ENCODE data around the gene NRXN3.
A peak's percentile ranks its signal among the peaks of the same experiment; 100 is the strongest.

Gene NRXN3

DNA sequence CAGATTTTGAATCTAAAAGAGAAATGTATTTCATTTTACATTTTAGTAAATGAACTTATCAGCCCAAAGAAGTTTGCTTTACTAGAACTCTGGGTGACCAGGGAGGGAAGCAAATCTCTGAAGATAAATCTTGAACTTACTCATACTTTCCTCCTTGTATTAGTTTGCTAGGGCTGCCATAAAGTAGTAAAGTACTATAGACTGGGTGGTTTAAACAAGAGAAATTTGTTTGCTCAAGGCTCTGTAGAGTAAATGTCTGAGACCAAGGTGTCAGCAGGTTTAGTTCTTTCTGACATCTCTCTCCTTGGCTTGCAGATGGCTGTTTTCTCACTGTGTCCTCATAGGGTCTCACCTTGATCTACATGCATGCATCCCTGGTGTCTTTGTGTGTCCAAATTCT is 1115.1 kb downstream of the NRXN3 start:
- no peak for DNase-seq (ENCODE audit: low read depth, low spot score)

GRCh38 chr14:79287976-79288375 is 1117.8 kb downstream of the NRXN3 start:
- H3K4me3 ChIP-seq (ENCODE audit: low read length): no peak overlapping the region
- DNase-seq (ENCODE audit: low read depth, low spot score): no peak

More for the DNA sequence above, 1115.1 kb downstream of the NRXN3 start:
- no peak overlapping the region for H3K4me3 ChIP-seq (ENCODE audit: low read length)

GRCh38 chr14:79293482-79294177 is 1123.5 kb downstream of the NRXN3 start:
- no peak for DNase-seq (ENCODE audit: low read depth, low spot score)
- no peak overlapping the region for H3K4me3 ChIP-seq (ENCODE audit: low read length)

- DNase-seq (ENCODE audit: low read depth, low spot score): no peak
- H3K4me3 ChIP-seq (ENCODE audit: low read length): no peak overlapping the region
Observed at GRCh38 chr14:79294499-79294898, 1124.3 kb downstream of the NRXN3 start.

DNA sequence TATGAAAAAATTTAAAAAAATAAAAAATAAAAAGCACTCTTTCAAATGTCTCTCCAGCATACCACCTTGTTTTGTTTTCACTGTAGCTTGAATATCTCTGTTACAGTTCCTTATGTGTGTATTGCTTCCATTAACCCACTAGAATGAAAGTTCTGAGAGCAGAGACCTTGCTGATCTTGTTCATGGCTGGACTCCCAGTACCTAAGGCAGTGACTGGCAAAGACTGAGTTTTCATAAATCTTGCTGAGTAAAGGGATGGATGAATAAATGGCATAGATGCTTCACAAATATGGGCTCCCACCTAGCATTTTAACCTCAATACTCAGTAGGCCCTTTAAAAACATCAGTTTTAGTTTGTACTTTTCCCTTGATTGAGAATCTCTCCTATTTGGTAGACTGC is 1125.2 kb downstream of the NRXN3 start:
- no peak for DNase-seq (ENCODE audit: low read depth, low spot score)
- no peak overlapping the region for H3K4me3 ChIP-seq (ENCODE audit: low read length)

DNA sequence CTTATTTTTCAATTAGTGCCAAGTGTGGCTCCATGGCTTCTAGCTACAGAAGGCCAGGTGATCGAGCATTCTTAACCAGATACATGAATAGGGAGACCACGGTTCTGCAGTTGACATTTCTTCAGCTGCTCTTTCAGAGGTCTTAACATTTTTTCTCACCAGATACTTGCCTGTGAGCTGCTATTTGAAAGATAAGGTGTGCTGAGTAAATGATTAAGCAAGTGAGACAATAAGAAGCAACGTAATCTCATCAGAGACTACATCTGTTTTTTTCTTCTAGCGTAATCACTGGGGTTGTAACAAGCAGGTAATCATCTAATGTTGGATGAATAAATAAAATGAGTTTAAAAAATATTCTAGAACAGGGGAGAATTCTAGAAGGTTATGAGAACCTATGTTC is 1128.2 kb downstream of the NRXN3 start:
- no peak for DNase-seq (ENCODE audit: low read depth, low spot score)
- H3K4me3 ChIP-seq (ENCODE audit: low read length): no peak overlapping the region

DNA sequence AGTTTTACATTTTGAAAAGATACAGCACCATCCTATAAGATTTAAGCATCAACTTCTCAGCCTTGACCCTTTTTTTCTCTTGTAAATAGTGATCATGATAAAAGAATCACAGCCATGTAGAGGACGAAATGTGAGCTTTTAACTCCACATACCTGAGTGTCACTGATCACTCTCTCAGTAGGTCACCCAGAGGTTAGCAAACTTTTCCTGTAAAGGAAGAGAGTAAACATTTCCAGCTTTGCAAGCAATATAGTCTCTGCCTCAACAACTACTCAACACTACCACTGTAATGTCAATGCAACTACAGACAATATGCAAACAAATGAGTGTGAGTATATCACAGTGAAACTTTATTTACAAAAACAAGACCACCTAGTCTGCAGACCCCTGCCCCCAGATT is 1129.0 kb downstream of the NRXN3 start:
- no peak for DNase-seq (ENCODE audit: low read depth, low spot score)
- H3K4me3 ChIP-seq (ENCODE audit: low read length): no peak overlapping the region

GRCh38 chr14:79304279-79304678 is 1134.1 kb downstream of the NRXN3 start:
- DNase-seq (ENCODE audit: low read depth, low spot score): no peak
- no peak overlapping the region for H3K4me3 ChIP-seq (ENCODE audit: low read length)

GRCh38 chr14:79306546-79306945 is 1136.4 kb downstream of the NRXN3 start:
- H3K4me3 ChIP-seq (ENCODE audit: low read length): no peak overlapping the region
- DNase-seq (ENCODE audit: low read depth, low spot score): no peak

GRCh38 chr14:79318371-79318770 is 1148.2 kb downstream of the NRXN3 start:
- DNase-seq (ENCODE audit: low read depth, low spot score): no peak
- H3K4me3 ChIP-seq (ENCODE audit: low read length): no peak overlapping the region

DNA sequence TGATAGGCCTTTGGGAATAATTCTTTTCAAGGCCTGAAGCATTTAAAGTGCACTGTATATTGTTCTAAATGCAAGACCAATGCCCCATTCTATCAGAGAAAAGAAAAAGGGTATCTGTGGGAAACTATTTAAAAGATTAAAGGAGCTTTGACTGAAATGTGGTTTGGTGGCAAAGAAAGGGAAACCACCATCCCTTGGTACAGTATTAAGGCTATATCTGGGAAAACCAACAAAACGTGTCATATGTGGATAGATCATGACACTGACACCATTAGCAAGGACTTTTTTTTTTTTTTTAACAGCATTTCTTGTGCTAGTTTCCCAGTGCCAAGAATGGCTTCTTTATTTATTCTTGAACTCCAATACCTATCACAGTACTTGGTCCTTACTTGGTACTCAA is 1150.4 kb downstream of the NRXN3 start:
- no peak overlapping the region for H3K4me3 ChIP-seq (ENCODE audit: low read length)
- peak; percentile 2 for DNase-seq (ENCODE audit: low read depth, low spot score)

DNA sequence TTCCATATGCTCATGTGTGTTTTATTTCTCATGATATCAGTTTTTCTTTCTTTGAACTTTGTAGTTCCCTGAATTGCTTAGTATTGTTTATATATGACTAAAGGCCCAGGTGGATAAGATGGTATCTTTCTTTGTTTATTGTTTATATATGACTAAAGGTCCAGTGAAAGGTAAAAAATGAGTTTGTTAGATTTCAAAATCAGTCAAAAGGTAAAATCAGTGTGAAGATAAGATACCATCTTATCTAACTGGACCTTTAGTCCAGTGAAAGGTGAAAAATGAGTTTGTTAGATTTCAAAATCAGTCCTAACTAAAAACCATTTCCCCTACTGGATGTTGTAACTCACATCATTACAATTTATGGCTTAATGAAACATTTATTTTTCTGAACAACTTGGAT is 1150.9 kb downstream of the NRXN3 start:
- no peak for DNase-seq (ENCODE audit: low read depth, low spot score)
- H3K4me3 ChIP-seq (ENCODE audit: low read length): no peak overlapping the region

DNA sequence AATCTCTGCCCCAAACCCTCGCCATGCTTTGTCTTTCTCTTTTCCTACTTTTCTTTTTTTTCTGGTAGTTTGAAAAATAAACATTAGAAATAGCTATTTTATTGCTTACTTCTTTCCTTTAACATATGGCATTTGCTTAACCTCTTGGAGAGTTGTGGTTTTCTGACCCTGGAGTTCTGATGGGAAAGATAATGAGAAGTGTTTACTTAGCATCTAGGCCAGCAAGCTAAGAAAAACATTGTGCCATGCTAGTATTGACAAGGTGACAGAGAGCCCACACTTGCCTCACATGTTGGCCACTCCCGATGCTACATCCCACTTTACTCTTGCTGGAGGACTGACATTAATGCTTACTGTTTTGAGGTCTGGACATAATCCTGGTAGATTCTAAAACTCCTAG is 1154.9 kb downstream of the NRXN3 start:
- H3K4me3 ChIP-seq (ENCODE audit: low read length): no peak overlapping the region
- no peak for DNase-seq (ENCODE audit: low read depth, low spot score)

DNA sequence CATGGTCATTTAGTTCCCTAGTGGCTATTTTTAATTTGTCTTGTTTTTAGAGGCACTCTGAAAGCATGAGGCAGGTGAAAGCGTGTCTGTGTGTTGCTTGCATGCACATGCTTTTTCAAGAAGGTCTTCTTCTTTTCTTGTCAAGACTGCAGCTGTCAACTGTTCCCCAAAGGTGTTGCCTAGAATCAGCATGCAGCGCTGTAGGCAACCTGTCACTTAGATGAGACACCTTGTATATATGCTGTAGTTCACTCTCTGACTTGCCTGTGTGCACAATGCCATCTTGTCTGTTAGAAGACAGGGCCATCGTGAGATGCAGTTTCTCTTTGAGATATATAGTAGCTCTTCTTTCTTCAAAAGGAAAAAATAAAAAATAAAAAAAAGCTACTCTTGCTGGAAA is 1155.4 kb downstream of the NRXN3 start:
- DNase-seq (ENCODE audit: low read depth, low spot score): no peak

DNA sequence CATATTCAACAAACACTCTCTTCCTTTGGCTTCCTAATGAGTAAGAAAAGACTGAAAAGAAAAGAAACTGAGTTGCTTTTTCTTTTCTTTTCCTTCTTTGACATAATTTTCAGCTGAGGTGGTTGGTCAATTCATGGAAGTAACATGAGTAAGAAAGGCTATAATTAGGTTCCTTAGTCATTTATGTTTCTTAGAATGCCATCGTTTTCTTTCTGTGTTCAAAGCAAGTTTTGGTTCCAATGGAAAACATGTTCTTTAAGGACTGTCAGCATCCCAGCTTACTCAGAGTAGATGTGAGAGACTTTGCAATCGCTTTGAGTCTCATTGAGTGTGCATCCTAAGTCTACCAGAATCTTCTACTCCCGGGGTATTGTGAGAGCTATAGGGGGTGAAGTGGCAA is 1158.7 kb downstream of the NRXN3 start:
- H3K4me3 ChIP-seq (ENCODE audit: low read length): no peak overlapping the region
- DNase-seq (ENCODE audit: low read depth, low spot score): no peak

More for the DNA sequence above, 1155.4 kb downstream of the NRXN3 start:
- no peak overlapping the region for H3K4me3 ChIP-seq (ENCODE audit: low read length)

DNA sequence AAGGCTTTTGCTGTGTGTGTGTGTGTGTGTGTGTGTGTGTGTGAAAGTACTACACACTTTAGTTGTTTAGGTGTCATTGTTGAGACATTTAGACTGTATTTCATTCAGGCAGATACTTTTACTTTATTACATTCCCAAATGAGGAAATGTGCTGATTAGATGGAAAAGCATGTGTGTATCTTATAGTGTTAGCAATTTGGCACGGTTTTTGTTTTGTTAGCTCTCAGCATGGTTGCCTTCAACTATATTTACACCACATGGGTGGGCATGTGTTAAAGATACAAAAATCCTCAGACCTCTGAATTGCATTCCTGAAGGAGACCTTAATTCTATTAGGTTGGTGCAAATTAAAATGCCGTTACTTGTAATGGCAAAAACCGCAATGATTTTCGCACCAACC is 1161.7 kb downstream of the NRXN3 start:
- H3K4me3 ChIP-seq (ENCODE audit: low read length): no peak overlapping the region
- no peak for DNase-seq (ENCODE audit: low read depth, low spot score)

- no peak overlapping the region for H3K4me3 ChIP-seq (ENCODE audit: low read length)
- no peak for DNase-seq (ENCODE audit: low read depth, low spot score)
Observed at GRCh38 chr14:79332504-79333197, 1162.5 kb downstream of the NRXN3 start.

- no peak overlapping the region for H3K4me3 ChIP-seq (ENCODE audit: low read length)
- no peak for DNase-seq (ENCODE audit: low read depth, low spot score)
Observed at GRCh38 chr14:79333198-79333546, 1163.0 kb downstream of the NRXN3 start.

DNA sequence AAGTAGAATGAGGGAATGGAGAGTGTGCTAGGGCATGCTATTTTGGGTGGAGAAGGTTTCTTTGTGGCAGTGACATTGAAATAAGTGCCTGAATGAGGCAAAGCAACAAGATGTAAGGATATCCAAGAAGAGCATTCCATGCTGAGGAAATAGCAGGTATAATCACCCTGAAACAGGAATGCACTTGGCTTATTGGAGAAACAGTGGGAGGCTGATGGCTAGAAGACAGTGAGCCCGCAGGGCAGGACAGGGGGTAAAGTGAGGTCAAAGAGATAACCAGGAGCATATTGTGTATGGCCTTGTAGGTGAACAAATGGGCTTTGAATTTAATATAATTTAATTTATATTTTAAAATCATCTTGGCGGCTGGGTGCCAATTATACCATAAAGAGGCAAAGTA is 1164.1 kb downstream of the NRXN3 start:
- DNase-seq (ENCODE audit: low read depth, low spot score): no peak
- no peak overlapping the region for H3K4me3 ChIP-seq (ENCODE audit: low read length)

DNA sequence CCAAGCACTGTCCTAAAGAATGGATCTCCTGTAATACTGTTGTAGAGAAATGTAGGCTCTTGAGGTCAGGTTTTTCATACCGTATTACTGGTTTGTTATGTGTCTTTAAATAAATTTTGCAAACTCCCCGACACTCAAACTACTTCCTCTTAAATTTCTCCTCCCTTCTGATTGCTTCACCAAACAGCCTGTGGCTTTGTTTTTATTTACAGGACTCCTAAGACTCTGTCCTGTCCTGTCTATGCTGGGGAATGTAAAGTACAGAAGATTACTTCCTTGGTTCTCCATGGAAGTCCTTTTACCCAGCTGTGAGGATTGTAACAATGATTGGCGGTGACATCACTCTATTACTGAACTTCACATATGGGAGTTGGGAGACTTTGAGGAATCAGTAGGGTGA is 1167.6 kb downstream of the NRXN3 start:
- no peak for DNase-seq (ENCODE audit: low read depth, low spot score)
- H3K4me3 ChIP-seq (ENCODE audit: low read length): no peak overlapping the region

DNA sequence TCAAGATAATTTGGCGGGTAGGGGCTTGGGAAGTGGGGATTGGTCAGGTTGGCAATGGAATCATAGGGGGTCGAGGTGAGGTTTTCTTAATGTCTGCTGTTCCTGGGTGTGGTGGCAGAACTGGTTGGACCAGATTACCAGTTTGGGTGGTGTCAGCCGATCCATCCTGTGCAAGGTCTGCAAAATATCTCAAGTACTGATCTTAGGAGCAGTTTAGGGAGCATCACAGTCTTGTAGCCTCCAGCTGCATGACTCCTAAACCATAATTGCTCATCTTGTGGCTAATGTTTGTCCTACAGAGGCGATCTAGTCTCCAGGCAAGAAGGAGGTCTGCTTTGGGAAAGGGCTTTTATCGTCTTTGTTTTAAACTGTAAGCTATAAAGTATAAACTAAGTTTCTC is 1172.8 kb downstream of the NRXN3 start:
- DNase-seq (ENCODE audit: low read depth, low spot score): no peak
- no peak overlapping the region for H3K4me3 ChIP-seq (ENCODE audit: low read length)
